Aorta (tissue), 5 donors: ENCODE results near the gene C15orf62. TPM values are rescaled to one million over a fixed set of nuclear protein-coding genes. Genes with fewer than 3 reads are reported as not detected.

Source experiments
- ATAC-seq: fragments of 200-7000 bp; cut with Tn5 transposase; one replicate; pipeline ENCODE4 v1.9.1; 2022; ENCODE audit warnings: moderate library complexity; ENCODE audit not compliant: low FRiP score
- DNase-seq, 2 donors: peaks; one replicate each; pipeline ENCODE4 v3.0.0-alpha.2; 2020
- H3K27ac ChIP-seq, 2 donors: one replicate each; pipeline ENCODE4 v1.5.1; 2013; ENCODE audit warnings: low read length in 2 of 2, mild to moderate bottlenecking in 2 of 2, moderate library complexity in 2 of 2, control low read depth in 1 of 2, inconsistent platforms in 1 of 2, low read depth in 1 of 2
- H3K27me3 ChIP-seq, 2 donors: one replicate each; pipeline ENCODE4 v1.6.1; 2013; ENCODE audit warnings: control low read depth in 1 of 2, low read length in 1 of 2, mild to moderate bottlenecking in 1 of 2, moderate library complexity in 1 of 2; ENCODE audit not compliant: insufficient read depth in 2 of 2, control insufficient read depth in 1 of 2
- H3K36me3 ChIP-seq, 2 donors: one replicate each; pipeline ENCODE4 v1.6.1; 2013; ENCODE audit warnings: control low read depth in 1 of 2, low read length in 1 of 2, mild to moderate bottlenecking in 1 of 2; ENCODE audit not compliant: insufficient read depth in 2 of 2, control insufficient read depth in 1 of 2
- H3K4me1 ChIP-seq, 2 donors: one replicate each; pipeline ENCODE4 v1.6.1; 2013; ENCODE audit warnings: low read length in 2 of 2, control low read depth in 1 of 2, mild to moderate bottlenecking in 1 of 2, moderate library complexity in 1 of 2; ENCODE audit not compliant: insufficient read depth in 2 of 2, control insufficient read depth in 1 of 2
- H3K4me3 ChIP-seq, 2 donors: one replicate each; pipeline ENCODE4 v1.5.1; 2013; ENCODE audit warnings: low read length in 2 of 2, control low read depth in 1 of 2, mild to moderate bottlenecking in 1 of 2
- H3K9me3 ChIP-seq: one replicate; pipeline ENCODE4 v1.6.1; 2013; ENCODE audit warnings: mild to moderate bottlenecking, low read length; ENCODE audit not compliant: control insufficient read depth
- WGBS, 2 donors: extraction: QIAGEN DNeasy Blood & Tissue Kit; methylation state at CpG; one replicate each; pipeline ENCODE4 v1.1.7; 2013; 5-methylcytosine and 5-hydroxymethylcytosine counted together
- intact Hi-C, 2 donors: fragments of 100-400 bp; cut with DNase I; formaldehyde crosslinking; loops; one replicate each; pipeline versions ENCODE4 v1.14.2 to v1.15.0; 2022
- polyA plus RNA-seq, 2 donors: library from polyadenylated mRNA; stranded (reverse); fragments of 200-250 nt; gene quantifications; one replicate each; pipeline ENCODE4 v1.2.3, GENCODE V29; 2013
- total RNA-seq, 2 donors: library from RNA; stranded (reverse); fragmentation: NEBNext Ultra II Directional; extraction: Animal tissue kit (Norgen Biotek cat#: 25700); gene quantifications; one replicate each; pipeline ENCODE4 v1.2.1, GENCODE V29; 2021
- donor health status: healthy with polysubstance abuse.
- donor health status: Bipolar disorder and iron deficiency.
- donor health status: DM: no; HTN: no; CAD: no.
- donor health status: DM: no; HTN: no; CAD: no.
- donor health status: DM: yes; HTN: yes; CAD: no.

Gene C15orf62
- total and polyA plus RNA-seq, 4 donors, result 0.19 to 0.97 (median 0.87) TPM; not detected in 1

GRCh38 chr15:40739854-40740253, 29.9 kb upstream of the C15orf62 start:
- DNase-seq, result peak in 1 of 2 donors; percentile 9
- no peaks in the 10 kb centered on the region for H3K9me3 ChIP-seq
- H3K4me3 ChIP-seq, result no peak overlapping the region
- intact Hi-C loops, result no loop called here
- no peak overlapping the region for H3K27ac ChIP-seq
- 95 to 98% methylated on average over 2 of the region's 2 CpGs for WGBS, 2 donors
- H3K27me3 ChIP-seq, result no peaks in the 10 kb centered on the region
- H3K36me3 ChIP-seq, result peaks cover 7 to 8% of the 10 kb centered on the region in 2 donors
- no peaks in the 10 kb centered on the region for H3K4me1 ChIP-seq
- ATAC-seq, result no peak

- Histone ChIP-seq H3K9me3 (no peaks in the 10 kb centered on the region), H3K27ac (no peak overlapping the region), H3K27me3 (no peaks in the 10 kb centered on the region), H3K36me3 (peaks cover 4 to 5% of the 10 kb centered on the region in 2 donors), H3K4me1 (no peaks in the 10 kb centered on the region), H3K4me3 (no peak overlapping the region)
- intact Hi-C loops, result no loop called here
- ATAC-seq (no peak), DNase-seq (no peak)
- 66 to 68% methylated on average over 2 of the region's 2 CpGs for WGBS, 2 donors
Observed at GRCh38 chr15:40743485-40743901, 26.3 kb upstream of the C15orf62 start.

- H3K9me3 ChIP-seq, result no peaks in the 10 kb centered on the region
- no peaks in the 10 kb centered on the region for H3K27me3 ChIP-seq
- intact Hi-C loops, result no loop called here
- no peak overlapping the region for H3K4me3 ChIP-seq
- H3K4me1 ChIP-seq, result no peaks in the 10 kb centered on the region
- H3K27ac ChIP-seq, result no peak overlapping the region
- DNase-seq, result peak in 1 of 2 donors; percentile 53
- no peak for ATAC-seq
- WGBS, 2 donors, result 63 to 70% methylated on average over 12 of the region's 12 CpGs
- peaks cover 5% of the 10 kb centered on the region in 2 donors for H3K36me3 ChIP-seq
Observed at GRCh38 chr15:40743921-40744814, 25.6 kb upstream of the C15orf62 start.

- Histone ChIP-seq H3K27ac (no peak overlapping the region), H3K36me3 (peaks cover 5 to 7% of the 10 kb centered on the region in 2 donors), H3K27me3 (no peaks in the 10 kb centered on the region), H3K9me3 (no peaks in the 10 kb centered on the region), H3K4me1 (no peaks in the 10 kb centered on the region), H3K4me3 (no peak overlapping the region)
- DNase-seq (no peak), ATAC-seq (no peak)
- intact Hi-C loops, result no loop called here
- WGBS, 2 donors, result 67 to 71% methylated on average over 5 of the region's 5 CpGs
Observed at GRCh38 chr15:40744815-40745152, 25.0 kb upstream of the C15orf62 start.

- intact Hi-C loops, result no loop called here
- no peak overlapping the region for H3K27ac ChIP-seq
- no peaks in the 10 kb centered on the region for H3K4me1 ChIP-seq
- H3K36me3 ChIP-seq, result peaks cover 3 to 9% of the 10 kb centered on the region in 2 donors
- H3K9me3 ChIP-seq, result no peaks in the 10 kb centered on the region
- WGBS, 2 donors, result 45% methylated on average over 3 of the region's 3 CpGs
- peak; percentile 49 for ATAC-seq
- DNase-seq, result no peak
- no peaks in the 10 kb centered on the region for H3K27me3 ChIP-seq
- no peak overlapping the region for H3K4me3 ChIP-seq
Observed at GRCh38 chr15:40746916-40747418, 22.8 kb upstream of the C15orf62 start.

- ATAC-seq, result no peak
- no peaks in the 10 kb centered on the region for H3K4me1 ChIP-seq
- H3K27ac ChIP-seq, result no peak overlapping the region
- intact Hi-C loops, result no loop called here
- no peak overlapping the region for H3K4me3 ChIP-seq
- WGBS, 2 donors, result 76 to 82% methylated on average over 7 of the region's 7 CpGs
- no peaks in the 10 kb centered on the region for H3K27me3 ChIP-seq
- no peaks in the 10 kb centered on the region for H3K9me3 ChIP-seq
- no peak for DNase-seq
- H3K36me3 ChIP-seq, result peaks cover 3 to 9% of the 10 kb centered on the region in 2 donors
Observed at GRCh38 chr15:40747685-40748631, 21.8 kb upstream of the C15orf62 start.

GRCh38 chr15:40749151-40749630, 20.6 kb upstream of the C15orf62 start:
- no peak for ATAC-seq
- H3K27ac ChIP-seq, result no peak overlapping the region
- H3K9me3 ChIP-seq, result no peaks in the 10 kb centered on the region
- no peaks in the 10 kb centered on the region for H3K4me1 ChIP-seq
- H3K4me3 ChIP-seq, result no peak overlapping the region
- 96 to 100% methylated on average over 4 of the region's 4 CpGs for WGBS, 2 donors
- H3K27me3 ChIP-seq, result no peaks in the 10 kb centered on the region
- H3K36me3 ChIP-seq, result peaks cover 0 to 6% of the 10 kb centered on the region in 2 donors
- DNase-seq, result no peak
- intact Hi-C loops, result no loop called here

GRCh38 chr15:40750885-40751284, 18.9 kb upstream of the C15orf62 start:
- no peak for DNase-seq
- Histone ChIP-seq H3K27me3 (no peaks in the 10 kb centered on the region), H3K9me3 (no peaks in the 10 kb centered on the region), H3K27ac (no peak overlapping the region), H3K4me3 (no peak overlapping the region), H3K4me1 (no peaks in the 10 kb centered on the region), H3K36me3 (peaks cover 0 to 5% of the 10 kb centered on the region in 2 donors)
- ATAC-seq, result no peak
- WGBS, 2 donors, result 88 to 89% methylated on average over 4 of the region's 4 CpGs
- intact Hi-C loops, result loop anchor here in 1 of 2 donors (10.0 kb wide), 2 partner anchors 156 to 186 kb away; partner anchors contain the start of genes CCDC32, KNL1 and RPUSD2
